ENCODE data around the gene ZNF827.

Gene ZNF827

DNA sequence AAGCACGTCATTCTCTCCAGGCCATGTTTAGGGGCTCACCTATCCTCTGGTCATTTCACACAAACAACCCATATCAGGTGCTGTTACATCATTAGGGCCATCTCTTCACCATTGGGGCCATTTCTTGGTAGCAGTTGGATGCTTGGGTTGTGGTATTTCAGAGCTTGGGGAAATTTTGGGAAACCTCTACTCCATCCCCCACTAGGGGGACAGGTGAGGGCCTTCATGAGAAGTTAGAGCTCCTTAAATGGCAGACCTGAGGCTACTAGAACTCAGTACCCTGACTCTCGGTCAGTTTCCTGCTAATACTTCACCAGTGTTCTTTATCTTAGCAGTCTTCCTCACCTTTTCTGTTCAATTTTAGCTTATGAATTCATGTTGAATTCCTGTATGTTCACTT, 50.2 kb downstream of the ZNF827 start:
- H3K4me3 ChIP-seq (ENCODE audit: low read depth, low read length), result no peak overlapping the region
- TF ChIP-seq, protein P1, sequence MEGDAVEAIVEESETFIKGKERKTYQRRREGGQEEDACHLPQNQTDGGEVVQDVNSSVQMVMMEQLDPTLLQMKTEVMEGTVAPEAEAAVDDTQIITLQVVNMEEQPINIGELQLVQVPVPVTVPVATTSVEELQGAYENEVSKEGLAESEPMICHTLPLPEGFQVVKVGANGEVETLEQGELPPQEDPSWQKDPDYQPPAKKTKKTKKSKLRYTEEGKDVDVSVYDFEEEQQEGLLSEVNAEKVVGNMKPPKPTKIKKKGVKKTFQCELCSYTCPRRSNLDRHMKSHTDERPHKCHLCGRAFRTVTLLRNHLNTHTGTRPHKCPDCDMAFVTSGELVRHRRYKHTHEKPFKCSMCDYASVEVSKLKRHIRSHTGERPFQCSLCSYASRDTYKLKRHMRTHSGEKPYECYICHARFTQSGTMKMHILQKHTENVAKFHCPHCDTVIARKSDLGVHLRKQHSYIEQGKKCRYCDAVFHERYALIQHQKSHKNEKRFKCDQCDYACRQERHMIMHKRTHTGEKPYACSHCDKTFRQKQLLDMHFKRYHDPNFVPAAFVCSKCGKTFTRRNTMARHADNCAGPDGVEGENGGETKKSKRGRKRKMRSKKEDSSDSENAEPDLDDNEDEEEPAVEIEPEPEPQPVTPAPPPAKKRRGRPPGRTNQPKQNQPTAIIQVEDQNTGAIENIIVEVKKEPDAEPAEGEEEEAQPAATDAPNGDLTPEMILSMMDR (IDR thresholded peaks at IDR 0.05; ENCODE audit: low read depth, low read length), result no peak

DNA sequence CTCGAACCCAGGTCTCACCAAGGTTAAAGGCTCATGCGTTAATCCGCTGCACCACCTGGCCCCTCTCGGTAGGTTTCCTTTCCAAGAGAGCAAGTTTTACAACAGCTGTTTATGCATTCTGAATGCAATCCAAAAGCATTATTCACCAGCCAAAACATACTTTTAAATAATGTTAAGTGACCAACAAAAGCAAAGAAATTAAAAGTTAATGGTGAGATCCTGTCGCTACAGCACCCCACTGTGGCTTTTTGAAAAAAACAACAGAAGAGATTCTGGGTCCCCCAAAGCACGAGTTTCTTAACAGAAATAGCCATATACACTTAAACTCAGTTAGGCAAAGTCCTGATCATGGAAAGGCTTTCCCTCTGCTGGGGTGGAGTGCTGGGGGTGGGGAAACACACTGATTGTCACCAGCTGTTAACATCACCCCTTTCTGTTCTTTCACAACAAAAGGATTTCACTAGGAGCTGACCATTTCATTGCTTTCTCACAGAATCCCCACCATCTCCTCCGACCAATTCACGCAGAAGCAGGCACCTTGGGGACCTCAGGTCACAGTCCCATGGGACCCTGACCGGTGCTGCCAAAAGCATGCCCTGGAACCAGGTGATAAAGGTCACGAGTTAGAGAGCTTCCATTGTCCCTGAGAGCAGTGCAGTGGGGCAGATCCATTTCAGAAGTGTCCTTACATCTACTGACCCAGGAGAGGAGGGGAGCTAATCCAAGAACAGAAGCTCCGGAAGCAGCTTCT, 51.2 kb downstream of the ZNF827 start:
- TF ChIP-seq, protein P1 (IDR thresholded peaks at IDR 0.05; ENCODE audit: low read depth, low read length), result no peak
- H3K4me3 ChIP-seq (ENCODE audit: low read depth, low read length), result no peak overlapping the region

DNA sequence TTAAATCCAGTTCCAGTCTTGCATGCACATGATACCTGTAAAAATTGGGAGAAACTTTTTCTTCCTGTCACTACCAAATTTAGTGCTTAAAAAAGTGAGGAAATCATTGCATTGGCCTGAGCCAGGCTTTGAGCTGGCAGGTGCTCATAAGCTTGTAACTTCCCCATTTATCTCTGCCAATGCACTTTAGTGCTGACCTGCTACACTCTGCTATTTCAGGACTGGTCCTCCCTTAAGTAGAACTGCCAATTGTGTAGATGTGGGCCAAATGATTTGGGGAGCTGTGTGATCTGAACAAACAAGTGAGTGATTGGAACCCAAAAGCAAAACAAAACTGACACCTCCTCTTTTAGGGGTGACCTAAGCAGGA, 51.8 kb downstream of the ZNF827 start:
- no peak overlapping the region for H3K4me3 ChIP-seq (ENCODE audit: low read depth, low read length)
- TF ChIP-seq, protein P1 (IDR thresholded peaks at IDR 0.05; ENCODE audit: low read depth, low read length), result no peak

DNA sequence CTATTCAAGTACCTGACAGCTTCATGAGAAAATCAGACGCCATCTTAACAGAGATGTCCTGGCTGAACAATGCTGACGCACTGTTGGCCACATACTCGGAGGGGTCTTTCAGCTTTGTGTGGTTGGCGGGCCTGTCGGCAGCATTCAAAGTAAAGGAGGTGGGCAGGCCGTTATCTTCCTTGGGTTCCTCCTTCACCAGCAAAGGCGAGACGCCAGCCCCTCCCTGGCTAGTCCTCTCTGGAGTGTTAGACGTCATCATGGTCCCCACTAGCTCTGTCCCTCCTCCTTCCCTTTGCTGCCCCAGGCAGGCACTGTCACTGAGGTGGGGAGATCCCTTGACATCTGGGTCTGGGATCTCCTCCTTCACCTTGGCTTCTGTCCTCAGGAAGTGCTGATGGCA, 53.0 kb downstream of the ZNF827 start:
- TF ChIP-seq, protein P1 (IDR thresholded peaks at IDR 0.05; ENCODE audit: low read depth, low read length), result no peak
- no peak overlapping the region for H3K4me3 ChIP-seq (ENCODE audit: low read depth, low read length)

DNA sequence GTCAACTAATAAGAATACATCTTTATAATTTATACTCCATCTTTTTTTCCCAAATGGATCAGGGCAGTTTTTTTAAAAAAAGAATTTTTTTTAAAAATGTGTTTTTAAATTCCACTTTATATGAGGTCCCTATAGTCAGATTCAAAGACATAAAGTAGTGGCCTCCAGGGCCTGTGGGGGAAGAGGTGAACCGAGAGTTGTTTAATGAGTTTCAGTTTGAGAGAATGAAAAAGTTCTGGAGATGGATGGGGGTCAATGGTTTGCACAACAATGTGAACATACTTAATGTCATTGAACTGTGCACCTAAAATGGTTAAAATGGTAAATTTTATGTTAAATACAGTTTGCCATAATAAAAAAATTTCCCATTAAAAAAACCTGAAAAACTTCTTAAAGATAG, 53.8 kb downstream of the ZNF827 start:
- TF ChIP-seq, protein P1 (IDR thresholded peaks at IDR 0.05; ENCODE audit: low read depth, low read length), result no peak
- no peak overlapping the region for H3K4me3 ChIP-seq (ENCODE audit: low read depth, low read length)

DNA sequence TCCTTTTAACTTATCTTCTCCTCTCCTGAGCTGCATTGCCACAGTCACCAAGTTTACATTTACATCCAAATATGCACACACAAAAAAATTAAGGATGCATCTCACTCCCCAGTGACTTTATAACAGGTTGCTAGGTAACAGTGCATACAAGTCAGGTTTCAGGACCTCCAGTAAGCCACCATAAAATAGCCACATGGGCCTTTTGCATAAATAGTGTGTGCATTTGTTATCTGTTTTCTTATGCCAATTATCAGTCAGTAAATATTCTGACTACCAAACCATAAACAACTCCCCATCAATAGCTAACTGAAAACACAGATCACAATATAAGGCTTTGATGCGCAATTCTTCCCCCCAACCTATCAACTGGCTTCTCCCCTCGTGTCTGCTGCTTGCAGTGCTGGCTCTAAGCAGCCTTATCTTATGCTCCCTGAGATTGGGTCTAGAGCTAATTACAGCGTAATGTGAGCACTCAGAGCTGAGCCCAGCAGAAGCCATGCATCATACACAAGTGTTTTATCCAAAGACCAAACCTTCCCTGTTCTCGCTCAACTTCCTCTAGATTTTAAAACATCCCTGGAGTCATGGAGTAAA, 55.4 kb downstream of the ZNF827 start:
- TF ChIP-seq, protein P1 (IDR thresholded peaks at IDR 0.05; ENCODE audit: low read depth, low read length), result no peak
- no peak overlapping the region for H3K4me3 ChIP-seq (ENCODE audit: low read depth, low read length)

DNA sequence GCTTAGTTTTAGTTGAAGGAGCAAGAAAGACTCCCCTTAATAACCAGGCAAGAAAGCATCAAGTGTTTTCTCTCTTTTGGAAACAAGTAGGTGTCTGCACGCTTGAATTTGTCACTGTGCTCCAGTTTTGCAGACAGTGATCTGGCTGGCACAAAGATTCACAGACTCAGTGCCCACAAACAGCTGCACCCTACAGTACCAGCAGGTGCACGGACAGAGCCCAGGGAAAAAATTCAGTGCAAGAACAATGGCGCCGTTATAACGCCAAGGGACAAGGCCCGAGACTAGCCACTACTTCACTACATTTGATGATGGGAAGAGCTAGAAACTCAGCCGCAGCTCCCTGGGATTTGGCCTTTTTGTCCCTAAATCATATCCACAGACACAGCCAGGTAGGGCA, 56.0 kb downstream of the ZNF827 start:
- no peak overlapping the region for H3K4me3 ChIP-seq (ENCODE audit: low read depth, low read length)
- TF ChIP-seq, protein P1 (IDR thresholded peaks at IDR 0.05; ENCODE audit: low read depth, low read length), result no peak

All from WI38 (cell line).